ENCODE measurements around the gene LHFPL5. TPM values are rescaled to one million over a fixed set of nuclear protein-coding genes. Genes with fewer than 3 reads are reported as not detected.

The LHFPL5 gene
- total and polyA plus RNA-seq, 2 donors (not counting 1 experiment from before 2014, with no cell fraction given) = not detected

DNA sequence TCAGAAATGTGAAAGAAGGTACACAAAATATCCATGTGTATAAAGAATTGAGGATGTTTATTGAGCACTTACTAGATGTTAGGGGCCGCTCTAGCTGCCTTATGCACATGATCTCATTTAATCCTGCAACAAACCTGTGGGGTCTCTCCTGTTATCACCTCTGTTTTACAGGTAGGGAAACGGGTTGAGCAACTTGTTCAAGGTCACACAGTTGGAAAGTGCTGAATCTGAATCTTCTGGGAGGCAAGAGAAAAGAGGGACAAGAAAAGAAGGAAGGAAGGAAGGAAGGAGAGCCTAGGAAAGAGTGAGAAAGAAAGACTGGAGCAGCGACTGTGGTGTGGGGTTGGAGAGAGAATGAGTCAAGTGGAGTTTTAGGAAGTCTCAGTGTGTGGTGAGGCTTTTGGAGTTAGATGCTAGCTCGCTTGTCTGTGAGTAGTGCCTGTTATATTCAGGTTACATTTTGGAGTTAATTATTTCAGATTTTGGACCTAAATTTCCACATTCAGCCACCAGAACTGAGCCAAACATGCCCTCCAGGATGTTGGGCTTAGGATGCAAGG, 16.6 kb upstream of the LHFPL5 start:
- Histone ChIP-seq H3K27ac (ENCODE audit: low read length in 2 of 2) (no peak overlapping the region), H3K79me2 (ENCODE audit: control insufficient read depth, insufficient read depth, low read length) (no peaks in the 10 kb centered on the region), H3K4me2 (replicated peaks; ENCODE audit: low read depth, low read length, poor library complexity, severe bottlenecking) (no peak overlapping the region), H4K20me1 (ENCODE audit: control insufficient read depth, insufficient read depth, low read length, poor library complexity, severe bottlenecking) (no peaks in the 10 kb centered on the region), H3K27me3 (replicated peaks in 1 of 4; ENCODE audit: control extremely low read depth in 1 of 4, control insufficient read depth in 3 of 4, insufficient read depth in 4 of 4, low read length in 3 of 4) (peaks cover 0 to 26% (median 14%) of the 10 kb centered on the region in 4 experiments), H3K9me3 (ENCODE audit: control extremely low read depth in 1 of 3, control insufficient read depth in 2 of 3, insufficient read depth in 1 of 3, low read length in 2 of 3) (peaks cover 0 to 12% (median 0%) of the 10 kb centered on the region in 3 donors), H2AFZ (ENCODE audit: insufficient read depth, low read depth, low read length, poor library complexity, severe bottlenecking) (no peak overlapping the region), H3K4me3 (ENCODE audit: control extremely low read depth in 1 of 5, extremely low read depth in 1 of 5, insufficient read depth in 1 of 5, low read depth in 2 of 5, low read length in 4 of 5) (no peak overlapping the region), H3K36me3 (replicated peaks in 1 of 2; ENCODE audit: control extremely low read depth in 1 of 2, control insufficient read depth in 1 of 2, extremely low read depth in 1 of 2, insufficient read depth in 2 of 2, low read length in 1 of 2) (no peaks in the 10 kb centered on the region), H3K4me1 (ENCODE audit: control insufficient read depth in 2 of 2, insufficient read depth in 2 of 2, low read length in 2 of 2) (peaks cover 0 to 4% of the 10 kb centered on the region in 2 donors), H3K9ac (ENCODE audit: low read length) (no peak overlapping the region)
- no peak overlapping the region for H3K27ac Mint-ChIP-seq
- CTCF ChIA-PET = interaction anchor here (0.8 kb wide), 1 partner anchor 52 kb away, joined by 3 read pairs; the partner anchor contains the start of gene ARMC12
- POLR2A ChIA-PET = no interaction called here
- peaks cover 58% of the 10 kb centered on the region for H3K27me3 Mint-ChIP-seq
- no peak for DNase-seq
- TF ChIP-seq, protein P1, sequence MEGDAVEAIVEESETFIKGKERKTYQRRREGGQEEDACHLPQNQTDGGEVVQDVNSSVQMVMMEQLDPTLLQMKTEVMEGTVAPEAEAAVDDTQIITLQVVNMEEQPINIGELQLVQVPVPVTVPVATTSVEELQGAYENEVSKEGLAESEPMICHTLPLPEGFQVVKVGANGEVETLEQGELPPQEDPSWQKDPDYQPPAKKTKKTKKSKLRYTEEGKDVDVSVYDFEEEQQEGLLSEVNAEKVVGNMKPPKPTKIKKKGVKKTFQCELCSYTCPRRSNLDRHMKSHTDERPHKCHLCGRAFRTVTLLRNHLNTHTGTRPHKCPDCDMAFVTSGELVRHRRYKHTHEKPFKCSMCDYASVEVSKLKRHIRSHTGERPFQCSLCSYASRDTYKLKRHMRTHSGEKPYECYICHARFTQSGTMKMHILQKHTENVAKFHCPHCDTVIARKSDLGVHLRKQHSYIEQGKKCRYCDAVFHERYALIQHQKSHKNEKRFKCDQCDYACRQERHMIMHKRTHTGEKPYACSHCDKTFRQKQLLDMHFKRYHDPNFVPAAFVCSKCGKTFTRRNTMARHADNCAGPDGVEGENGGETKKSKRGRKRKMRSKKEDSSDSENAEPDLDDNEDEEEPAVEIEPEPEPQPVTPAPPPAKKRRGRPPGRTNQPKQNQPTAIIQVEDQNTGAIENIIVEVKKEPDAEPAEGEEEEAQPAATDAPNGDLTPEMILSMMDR (IDR thresholded peaks at IDR 0.05) = no peak
- TF ChIP-seq EZH2 (IDR thresholded peaks at IDR 0.05; ENCODE audit: borderline replicate concordance, insufficient read depth, low read depth, low read length, poor library complexity, severe bottlenecking) = no peak
- no peaks in the 10 kb centered on the region for H3K9me3 Mint-ChIP-seq (ENCODE audit: insufficient read depth)
- intact Hi-C loops (cut with micrococcal nuclease) = no loop called here
- H3K4me1 Mint-ChIP-seq = no peaks in the 10 kb centered on the region
- ATAC-seq (ENCODE audit: low read depth) = no peak
- no peak overlapping the region for H3K4me3 Mint-ChIP-seq
- WGBS (ENCODE audit: insufficient coverage) = 53% methylated on average over 2 of the region's 4 CpGs

DNA sequence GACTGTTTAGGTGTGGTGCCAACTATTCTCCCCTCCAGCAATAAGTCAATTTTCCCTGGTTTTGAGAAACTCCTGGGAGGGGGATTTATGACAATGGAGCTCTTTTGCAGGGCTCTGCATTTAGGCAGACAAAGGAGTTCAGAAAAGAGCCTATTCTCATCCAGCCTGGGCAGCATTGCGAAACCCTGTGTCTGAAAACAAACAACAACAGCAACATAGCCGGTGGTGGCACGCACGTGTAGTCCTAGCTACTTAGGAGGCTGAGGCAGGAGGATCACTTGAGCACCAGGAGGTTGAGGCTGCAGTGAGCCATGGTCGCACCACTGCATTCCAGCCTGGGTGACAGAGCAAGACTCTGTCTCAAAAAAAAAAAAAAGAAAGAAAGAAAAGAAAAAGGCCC, 14.5 kb upstream of the LHFPL5 start:
- Histone ChIP-seq H3K4me1 (ENCODE audit: control insufficient read depth in 2 of 2, insufficient read depth in 2 of 2, low read length in 2 of 2) (peaks cover 0 to 4% of the 10 kb centered on the region in 2 donors), H4K20me1 (ENCODE audit: control insufficient read depth, insufficient read depth, low read length, poor library complexity, severe bottlenecking) (no peaks in the 10 kb centered on the region), H3K79me2 (ENCODE audit: control insufficient read depth, insufficient read depth, low read length) (no peaks in the 10 kb centered on the region), H3K36me3 (replicated peaks in 1 of 2; ENCODE audit: control extremely low read depth in 1 of 2, control insufficient read depth in 1 of 2, extremely low read depth in 1 of 2, insufficient read depth in 2 of 2, low read length in 1 of 2) (no peaks in the 10 kb centered on the region), H3K27ac (ENCODE audit: low read length in 2 of 2) (no peak overlapping the region), H3K4me2 (replicated peaks; ENCODE audit: low read depth, low read length, poor library complexity, severe bottlenecking) (no peak overlapping the region), H3K4me3 (ENCODE audit: control extremely low read depth in 1 of 5, extremely low read depth in 1 of 5, insufficient read depth in 1 of 5, low read depth in 2 of 5, low read length in 4 of 5) (no peak overlapping the region), H3K27me3 (replicated peaks in 1 of 4; ENCODE audit: control extremely low read depth in 1 of 4, control insufficient read depth in 3 of 4, insufficient read depth in 4 of 4, low read length in 3 of 4) (peaks cover 0 to 30% (median 14%) of the 10 kb centered on the region in 4 experiments), H2AFZ (ENCODE audit: insufficient read depth, low read depth, low read length, poor library complexity, severe bottlenecking) (no peak overlapping the region), H3K9me3 (ENCODE audit: control extremely low read depth in 1 of 3, control insufficient read depth in 2 of 3, insufficient read depth in 1 of 3, low read length in 2 of 3) (peaks cover 0 to 12% (median 0%) of the 10 kb centered on the region in 3 donors), H3K9ac (ENCODE audit: low read length) (no peak overlapping the region)
- no peak for DNase-seq
- POLR2A ChIA-PET = no interaction called here
- no peak overlapping the region for H3K27ac Mint-ChIP-seq
- TF ChIP-seq EZH2 (IDR thresholded peaks at IDR 0.05; ENCODE audit: borderline replicate concordance, insufficient read depth, low read depth, low read length, poor library complexity, severe bottlenecking) = no peak
- TF ChIP-seq, protein P1 (IDR thresholded peaks at IDR 0.05) = no peak
- no peaks in the 10 kb centered on the region for H3K4me1 Mint-ChIP-seq
- H3K4me3 Mint-ChIP-seq = no peak overlapping the region
- ATAC-seq (ENCODE audit: low read depth) = no peak
- 86% methylated on average over 4 of the region's 5 CpGs for WGBS (ENCODE audit: insufficient coverage)
- intact Hi-C loops (cut with micrococcal nuclease) = no loop called here
- no peaks in the 10 kb centered on the region for H3K9me3 Mint-ChIP-seq (ENCODE audit: insufficient read depth)
- peaks cover 41% of the 10 kb centered on the region for H3K27me3 Mint-ChIP-seq
- CTCF ChIA-PET = no interaction called here

All from B cell (primary cell).